Fibroblast of lung (primary cell): ENCODE results near the gene MAPKBP1. TPM values are rescaled to one million over a fixed set of nuclear protein-coding genes. Genes with fewer than 3 reads are reported as not detected.

Experiments used
- DNase-seq, 2 donors: peaks; one replicate each; pipeline versions ENCODE4 v3.0.0 to v3.0.0-alpha.2; 2010; ENCODE audit warnings: low read depth in 2 of 2
- H2AFZ ChIP-seq: 2 replicates; pipeline ENCODE4 v1.5.1; 2012; ENCODE audit warnings: low read length, control low read depth, inconsistent platforms
- H3K27ac ChIP-seq: 2 replicates; pipeline ENCODE4 v1.5.1; 2011; ENCODE audit warnings: low read length, control low read depth; ENCODE audit not compliant: insufficient read depth
- H3K27me3 ChIP-seq: 2 replicates; pipeline ENCODE4 v1.5.1; 2011; ENCODE audit warnings: mild to moderate bottlenecking, low read length; ENCODE audit not compliant: control insufficient read depth, insufficient read depth
- H3K36me3 ChIP-seq: 2 replicates; pipeline ENCODE4 v1.5.1; 2011; ENCODE audit warnings: low read length; ENCODE audit not compliant: control insufficient read depth, insufficient read depth
- H3K4me1 ChIP-seq: 2 replicates; pipeline ENCODE4 v1.5.1; 2011; ENCODE audit warnings: low read length; ENCODE audit not compliant: control insufficient read depth, insufficient read depth; ENCODE audit errors: extremely low read depth
- H3K4me2 ChIP-seq: 2 replicates; pipeline ENCODE4 v1.5.1; 2011; ENCODE audit warnings: low read length, control low read depth; ENCODE audit not compliant: insufficient read depth; ENCODE audit errors: extremely low read depth
- H3K4me3 ChIP-seq, 4 experiments: fragments of 200-600 bp in 1 of 4; sonication (generic) in 1 of 4; replicated peaks in 1 of 4; 2 replicates each; pipeline ENCODE4 v1.5.1; 2011 to 2016; ENCODE audit warnings: low read length in 4 of 4, low read depth in 3 of 4, mild to moderate bottlenecking in 3 of 4, control low read depth in 2 of 4, inconsistent platforms in 1 of 4, mixed read lengths in 1 of 4; ENCODE audit not compliant: insufficient read depth in 1 of 4; ENCODE audit errors: control extremely low read depth in 1 of 4
- H3K79me2 ChIP-seq: 2 replicates; pipeline ENCODE4 v1.5.1; 2012; ENCODE audit warnings: mild to moderate bottlenecking, low read length, inconsistent platforms; ENCODE audit not compliant: control insufficient read depth, insufficient read depth
- H3K9ac ChIP-seq: 2 replicates; pipeline ENCODE4 v1.5.1; 2011; ENCODE audit warnings: mild to moderate bottlenecking, low read length, control low read depth; ENCODE audit not compliant: insufficient read depth
- H3K9me3 ChIP-seq: 2 replicates; pipeline ENCODE4 v1.5.1; 2012; ENCODE audit warnings: low read depth, low read length; ENCODE audit not compliant: control insufficient read depth, insufficient read depth
- H4K20me1 ChIP-seq: 2 replicates; pipeline ENCODE4 v1.5.1; 2011; ENCODE audit warnings: low read length; ENCODE audit not compliant: control insufficient read depth, insufficient read depth; ENCODE audit errors: extremely low read depth
- EZH2 ChIP-seq: IDR thresholded peaks from 2 replicates; pipeline ENCODE4 v1.5.1; 2012; ENCODE audit warnings: low read length, control low read depth, mild to moderate bottlenecking; ENCODE audit errors: missing control alignments
- polyA plus RNA-seq, 2 donors: library from polyadenylated mRNA; depleted of rRNA in 1 of 2; stranded (reverse) in 1 of 2; unstranded in 1 of 2; fragments of >200 nt; gene quantifications; 2 replicates each; pipeline ENCODE4 v1.2.1, GENCODE V29; 2011 to 2012; ENCODE audit warnings: missing spikeins in 1 of 2
- total RNA-seq: library from RNA; depleted of rRNA; stranded (reverse); fragments of >200 nt; gene quantifications from 2 replicates; pipeline ENCODE4 v1.2.1, GENCODE V29; 2014
- TF ChIP-seq, protein P1 (sequence below), 2 donors: IDR thresholded peaks in 1 of 2; conservative IDR thresholded peaks in 1 of 2; 1 replicate in 1 of 2; 2 replicates in 1 of 2; pipeline ENCODE4 v1.5.1; 2011 to 2012; ENCODE audit warnings: low read length in 2 of 2, control low read depth in 1 of 2, inconsistent platforms in 1 of 2, low read depth in 1 of 2, mild to moderate bottlenecking in 1 of 2

Gene MAPKBP1
- total and polyA plus RNA-seq, 2 donors (not counting 1 experiment from before 2014, with no cell fraction given) = 2.8 to 20.8 TPM

- peaks cover 19% of the 10 kb centered on the region for H3K79me2 ChIP-seq
- TF ChIP-seq EZH2 = no peak
- TF ChIP-seq, protein P1, sequence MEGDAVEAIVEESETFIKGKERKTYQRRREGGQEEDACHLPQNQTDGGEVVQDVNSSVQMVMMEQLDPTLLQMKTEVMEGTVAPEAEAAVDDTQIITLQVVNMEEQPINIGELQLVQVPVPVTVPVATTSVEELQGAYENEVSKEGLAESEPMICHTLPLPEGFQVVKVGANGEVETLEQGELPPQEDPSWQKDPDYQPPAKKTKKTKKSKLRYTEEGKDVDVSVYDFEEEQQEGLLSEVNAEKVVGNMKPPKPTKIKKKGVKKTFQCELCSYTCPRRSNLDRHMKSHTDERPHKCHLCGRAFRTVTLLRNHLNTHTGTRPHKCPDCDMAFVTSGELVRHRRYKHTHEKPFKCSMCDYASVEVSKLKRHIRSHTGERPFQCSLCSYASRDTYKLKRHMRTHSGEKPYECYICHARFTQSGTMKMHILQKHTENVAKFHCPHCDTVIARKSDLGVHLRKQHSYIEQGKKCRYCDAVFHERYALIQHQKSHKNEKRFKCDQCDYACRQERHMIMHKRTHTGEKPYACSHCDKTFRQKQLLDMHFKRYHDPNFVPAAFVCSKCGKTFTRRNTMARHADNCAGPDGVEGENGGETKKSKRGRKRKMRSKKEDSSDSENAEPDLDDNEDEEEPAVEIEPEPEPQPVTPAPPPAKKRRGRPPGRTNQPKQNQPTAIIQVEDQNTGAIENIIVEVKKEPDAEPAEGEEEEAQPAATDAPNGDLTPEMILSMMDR (conservative IDR thresholded peaks at IDR 0.05 in 1 of 2, IDR thresholded peaks at IDR 0.05 in 1 of 2; ENCODE audit: low read depth in 1 of 2, low read length in 2 of 2) = no peak
- H2AFZ ChIP-seq = no peak overlapping the region
- no peaks in the 10 kb centered on the region for H3K9me3 ChIP-seq
- no peaks in the 10 kb centered on the region for H3K36me3 ChIP-seq
- H3K9ac ChIP-seq = no peak overlapping the region
- no peak overlapping the region for H3K4me3 ChIP-seq
- DNase-seq = no peak
- no peaks in the 10 kb centered on the region for H4K20me1 ChIP-seq
- H3K27ac ChIP-seq = no peak overlapping the region
- H3K4me1 ChIP-seq = peaks cover 15% of the 10 kb centered on the region
- H3K4me2 ChIP-seq = no peak overlapping the region
- no peaks in the 10 kb centered on the region for H3K27me3 ChIP-seq
Observed at GRCh38 chr15:41789662-41790061, 15.4 kb downstream of the MAPKBP1 start.

DNA sequence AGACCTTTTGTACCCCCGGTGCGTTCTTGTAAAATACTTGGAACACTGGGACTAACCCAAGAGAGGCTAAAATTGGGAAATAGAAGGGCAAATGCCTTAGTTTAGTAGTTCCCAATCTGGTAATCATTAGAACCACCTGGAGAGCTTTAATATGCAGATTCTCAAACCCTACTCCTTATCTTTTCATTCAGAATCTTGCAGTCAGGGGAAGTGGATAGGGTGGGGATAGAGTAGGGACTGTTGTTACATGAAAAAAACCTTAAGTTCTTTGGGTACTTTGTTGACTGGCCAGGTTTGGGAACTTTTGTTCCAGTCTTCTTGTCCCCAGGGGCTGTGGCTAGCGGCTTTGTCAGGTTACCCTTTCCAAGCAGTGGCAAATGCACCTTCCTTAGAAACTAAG lies 15.9 kb downstream of the MAPKBP1 start:
- no peak overlapping the region for H2AFZ ChIP-seq
- no peaks in the 10 kb centered on the region for H3K9me3 ChIP-seq
- H3K4me2 ChIP-seq = no peak overlapping the region
- H3K9ac ChIP-seq = no peak overlapping the region
- no peaks in the 10 kb centered on the region for H4K20me1 ChIP-seq
- H3K27me3 ChIP-seq = no peaks in the 10 kb centered on the region
- H3K4me1 ChIP-seq = peaks cover 15% of the 10 kb centered on the region
- no peak overlapping the region for H3K4me3 ChIP-seq
- H3K79me2 ChIP-seq = peaks cover 19% of the 10 kb centered on the region
- no peak for DNase-seq
- H3K36me3 ChIP-seq = no peaks in the 10 kb centered on the region
- TF ChIP-seq EZH2 = no peak
- TF ChIP-seq, protein P1 (conservative IDR thresholded peaks at IDR 0.05 in 1 of 2, IDR thresholded peaks at IDR 0.05 in 1 of 2; ENCODE audit: low read depth in 1 of 2, low read length in 2 of 2) = no peak
- H3K27ac ChIP-seq = no peak overlapping the region

DNA sequence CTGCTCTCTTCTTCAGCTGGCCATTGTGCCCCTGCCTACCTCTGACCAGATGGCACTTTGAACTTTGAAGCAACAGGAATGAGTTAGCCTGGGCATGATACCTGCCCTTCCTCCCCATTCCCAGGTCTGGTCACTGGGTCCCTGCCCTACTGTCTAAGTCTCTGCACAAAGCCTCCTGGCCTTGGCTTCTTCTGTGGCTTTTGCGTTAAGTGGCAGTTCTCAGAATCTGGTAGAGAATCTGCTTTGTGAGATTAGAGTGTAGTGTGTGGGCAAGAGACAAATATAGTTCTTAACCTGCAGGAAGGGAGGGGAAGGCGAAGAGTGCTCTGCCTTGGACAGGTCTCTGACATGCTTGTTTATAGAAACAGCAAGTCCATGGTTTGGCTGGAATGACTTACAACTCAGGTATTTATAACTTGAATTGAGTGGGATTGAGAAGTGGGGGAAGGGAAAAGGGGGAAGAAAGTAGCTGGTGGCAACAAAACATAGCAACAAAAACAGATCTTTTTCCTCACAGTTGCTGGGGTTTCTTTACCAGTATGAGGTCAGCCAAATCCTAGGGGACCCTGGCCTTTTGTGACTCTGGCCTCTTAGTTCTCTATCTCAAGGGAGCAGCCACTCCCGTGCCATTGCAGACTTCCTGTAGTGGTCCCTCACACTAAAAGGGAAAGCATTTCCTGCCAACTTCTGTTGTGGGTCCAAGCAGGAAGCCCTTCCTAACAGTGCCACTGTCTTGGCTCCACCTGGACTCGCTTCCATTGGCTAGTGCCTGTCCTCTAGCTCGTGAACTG lies 16.7 kb downstream of the MAPKBP1 start:
- peak; percentile 56 to 86 for DNase-seq
- TF ChIP-seq EZH2 = no peak
- TF ChIP-seq, protein P1 (conservative IDR thresholded peaks at IDR 0.05 in 1 of 2, IDR thresholded peaks at IDR 0.05 in 1 of 2; ENCODE audit: low read depth in 1 of 2, low read length in 2 of 2) = no peak
- Histone ChIP-seq H3K9me3 (no peaks in the 10 kb centered on the region), H2AFZ (no peak overlapping the region), H3K79me2 (peaks cover 17% of the 10 kb centered on the region), H3K9ac (no peak overlapping the region), H3K27ac (peak overlapping the region; percentile 76), H3K4me1 (peaks cover 15% of the 10 kb centered on the region), H3K27me3 (no peaks in the 10 kb centered on the region), H3K4me2 (peak overlapping the region; percentile 46), H3K4me3 (no peak overlapping the region), H4K20me1 (no peaks in the 10 kb centered on the region), H3K36me3 (no peaks in the 10 kb centered on the region)
